Stimulated activated CD4-positive, alpha-beta T cell treated with anti-CD3 and anti-CD28 coated beads, Interleukin-4, amount 100 ng/mL, for 1 hour (primary cell): ENCODE results near the gene PLEKHA7.

Experiments
- DNase-seq: peaks from one replicate; pipeline ENCODE4 v3.0.0-alpha.2; 2020

Gene PLEKHA7

DNA sequence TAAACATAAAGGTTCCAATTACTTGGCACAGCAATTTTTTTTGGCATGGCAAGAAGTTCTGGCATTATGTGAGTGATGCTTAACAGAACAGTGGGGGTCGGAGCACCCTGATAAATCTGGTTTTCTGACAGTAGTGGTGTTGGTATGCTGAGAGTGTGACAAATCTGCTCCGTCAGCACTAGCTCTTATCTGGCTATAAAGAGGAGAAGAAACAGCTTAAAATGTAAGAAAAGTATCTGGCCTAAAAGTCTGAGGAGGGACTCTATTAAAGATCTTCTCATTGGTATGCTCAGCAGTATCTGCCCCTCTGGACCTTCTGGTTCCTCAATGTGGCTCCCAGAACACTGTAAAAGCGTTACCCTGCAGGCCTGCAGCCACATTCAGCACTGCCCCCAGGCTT, 137.4 kb downstream of the PLEKHA7 start:
- DNase-seq, result no peak

DNA sequence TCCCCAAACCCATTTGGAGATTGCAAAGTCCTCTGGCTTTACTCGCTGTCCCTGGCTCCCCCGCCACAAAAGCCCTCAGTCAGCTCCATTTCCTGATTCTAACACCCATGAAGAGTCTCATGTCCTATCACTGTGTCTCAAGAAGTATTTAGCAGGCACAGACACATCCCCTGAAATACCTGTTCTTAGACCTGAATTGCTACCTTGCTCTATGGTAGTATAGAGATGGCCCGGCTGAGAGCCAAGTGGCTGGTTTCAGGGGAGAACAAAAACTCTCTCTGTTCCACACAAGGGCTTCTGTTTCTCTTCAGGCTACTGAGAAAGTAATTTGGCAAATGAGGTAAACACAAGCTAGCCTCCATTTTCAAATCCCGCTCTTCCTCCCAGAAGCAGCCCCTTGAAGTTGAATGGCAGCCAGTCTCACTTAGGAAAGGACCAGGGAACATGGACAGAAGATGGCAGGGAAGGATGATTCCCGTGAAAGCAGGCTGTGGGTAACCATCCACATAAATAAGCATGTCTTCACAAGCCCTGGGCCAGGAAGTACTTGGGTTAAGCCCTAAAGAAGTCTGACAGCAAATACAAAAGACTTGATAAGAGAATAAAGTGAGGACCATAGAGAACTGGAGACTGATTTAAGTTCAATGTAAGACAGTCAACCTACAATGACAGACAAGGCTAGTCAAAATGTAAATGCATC, 138.0 kb downstream of the PLEKHA7 start:
- no peak for DNase-seq

DNA sequence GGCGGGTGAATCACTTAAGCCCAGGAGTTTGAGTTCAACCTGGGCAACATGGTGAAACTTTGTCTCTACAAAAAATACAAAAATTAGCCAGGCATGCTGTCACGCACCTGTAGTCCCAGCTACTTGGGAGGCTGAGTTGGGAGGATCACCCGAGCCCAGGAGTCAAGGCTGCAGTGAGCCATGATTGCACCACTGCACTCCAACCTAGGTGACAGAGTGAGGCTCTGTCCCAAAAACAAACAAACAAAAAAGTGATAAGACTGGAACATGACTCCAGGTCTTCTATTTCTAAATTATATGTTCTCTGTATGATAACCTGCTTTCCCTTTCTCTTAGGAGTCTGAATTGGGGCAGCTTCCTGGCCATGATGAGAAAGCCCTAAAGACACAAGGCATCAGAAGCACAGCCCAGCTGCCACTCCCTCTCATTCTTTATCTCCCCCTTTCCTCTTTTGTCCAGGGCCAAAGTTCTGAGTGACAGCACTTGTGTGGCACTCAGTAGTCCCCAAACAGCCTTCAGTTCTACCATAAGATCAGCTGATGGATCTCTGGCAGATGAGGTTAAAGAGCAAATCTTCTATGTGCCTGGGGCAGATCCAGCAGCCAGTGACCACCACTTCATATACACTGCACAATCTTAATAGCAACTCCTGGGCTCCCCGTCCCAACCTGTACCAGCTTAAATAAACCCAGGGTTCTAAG, 139.8 kb downstream of the PLEKHA7 start:
- no peak for DNase-seq

DNA sequence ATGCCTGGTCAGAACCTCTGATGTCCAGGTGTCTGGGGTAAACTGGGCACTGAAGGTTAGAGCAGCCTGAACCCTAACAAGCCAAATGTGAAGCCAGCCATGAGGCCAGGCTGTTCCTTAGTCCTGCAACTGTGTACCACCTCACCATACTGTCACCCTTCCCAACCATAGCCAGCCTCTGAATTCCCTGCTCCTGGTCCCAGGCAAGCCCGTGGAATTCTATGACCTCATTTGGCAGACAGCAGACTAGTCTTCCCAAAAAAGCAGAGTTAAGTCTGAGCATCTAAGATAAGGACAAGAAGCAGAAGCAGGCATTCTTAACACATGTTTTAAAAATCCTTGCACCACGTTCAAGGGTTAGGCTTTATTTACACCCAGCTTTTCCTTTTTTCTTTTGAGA, 140.9 kb downstream of the PLEKHA7 start:
- DNase-seq, result no peak

DNA sequence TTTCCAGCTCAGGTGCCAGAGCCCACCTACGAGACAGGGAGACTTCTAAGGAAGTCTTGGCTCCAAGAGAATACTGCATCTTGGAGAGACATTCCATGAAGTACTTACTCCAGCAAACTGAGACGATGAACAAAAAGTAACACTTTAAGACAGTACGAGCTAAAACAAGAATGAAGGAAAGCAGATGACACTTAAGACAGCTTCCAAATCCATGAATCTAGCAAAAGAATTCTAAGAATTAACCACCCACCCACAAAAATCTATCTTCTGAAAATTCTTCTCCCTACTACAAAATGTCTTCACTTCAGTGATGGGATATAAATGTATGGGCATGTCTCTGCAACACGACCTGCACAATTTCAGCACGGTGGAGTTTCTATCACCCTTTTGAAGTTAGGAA, 142.8 kb downstream of the PLEKHA7 start:
- DNase-seq, result no peak

DNA sequence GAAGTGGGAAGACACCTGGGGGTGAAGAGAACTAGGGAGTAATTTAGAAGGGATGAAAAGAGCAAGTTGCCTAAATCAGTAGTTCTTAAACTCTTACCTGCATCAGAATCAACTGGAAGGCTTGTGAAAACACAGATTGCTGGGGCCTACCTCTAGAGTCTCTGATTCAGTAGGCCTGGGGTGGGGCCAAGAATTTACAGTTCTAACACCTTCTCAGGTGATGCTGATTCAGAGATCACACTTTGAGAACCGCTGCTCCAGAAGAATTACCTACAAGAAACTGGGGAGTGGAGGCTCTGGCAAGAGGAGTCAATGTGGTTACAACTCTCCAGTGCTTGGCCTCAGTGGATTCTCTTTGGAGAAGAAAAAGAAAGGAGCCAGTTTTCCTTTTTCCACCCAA, 147.1 kb downstream of the PLEKHA7 start:
- no peak for DNase-seq

DNA sequence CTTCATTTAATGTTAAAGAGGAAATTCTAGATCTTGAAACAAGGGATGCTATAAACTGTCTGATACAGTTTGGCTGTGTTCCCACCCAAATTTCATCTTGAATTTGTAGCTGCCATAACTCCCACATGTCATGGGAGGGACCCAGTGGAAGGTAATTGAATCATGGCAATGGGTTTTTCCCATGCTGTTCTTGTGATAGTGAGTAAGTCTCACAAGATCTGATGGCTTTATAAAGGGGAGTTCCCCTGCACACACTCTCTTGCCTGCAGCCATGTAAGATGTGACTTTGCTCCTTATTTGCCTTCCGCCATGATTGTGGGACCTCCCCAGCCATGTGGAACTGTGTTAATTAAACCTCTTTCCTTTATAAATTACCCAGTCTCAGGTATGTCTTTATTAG, 149.8 kb downstream of the PLEKHA7 start:
- peak; percentile 4 for DNase-seq

DNA sequence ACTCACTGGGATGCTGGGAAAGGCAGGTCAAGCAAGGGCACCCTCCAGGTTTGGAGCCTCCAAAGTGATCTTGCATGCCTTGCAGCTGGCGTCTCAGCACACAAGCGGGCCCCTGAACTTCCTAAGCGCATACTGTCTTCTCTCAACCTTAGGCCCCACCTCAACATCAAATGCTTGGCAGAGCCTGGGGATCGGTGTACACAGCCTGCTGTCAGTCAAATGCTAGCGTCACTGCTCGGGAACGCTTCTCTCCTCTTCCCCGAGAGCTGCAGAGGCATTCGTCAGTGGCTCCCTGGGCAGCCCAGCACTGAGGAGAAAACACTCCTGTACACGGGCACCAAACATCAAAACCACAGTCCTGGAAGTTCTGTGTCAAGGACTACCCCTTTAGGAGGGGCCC, 150.8 kb downstream of the PLEKHA7 start:
- no peak for DNase-seq

DNA sequence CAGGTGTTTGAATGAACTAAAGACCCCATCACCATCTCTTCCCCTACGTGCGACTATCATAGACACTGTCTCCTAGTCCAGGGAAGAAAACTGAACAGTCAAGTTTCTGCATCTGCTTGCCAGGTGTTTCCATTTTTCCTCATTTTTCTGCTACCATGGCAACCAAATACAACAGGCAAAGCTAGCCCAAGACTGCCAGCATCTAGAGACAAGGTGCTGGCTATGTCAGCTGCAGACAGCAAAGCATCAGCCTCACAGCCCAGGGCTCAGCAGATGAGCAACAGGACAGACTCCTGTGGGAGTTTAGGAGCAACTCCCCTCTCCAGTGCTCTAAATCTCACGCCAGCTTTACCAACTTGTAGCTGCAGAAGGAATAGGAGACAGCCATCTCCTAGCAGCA, 151.5 kb downstream of the PLEKHA7 start:
- no peak for DNase-seq

DNA sequence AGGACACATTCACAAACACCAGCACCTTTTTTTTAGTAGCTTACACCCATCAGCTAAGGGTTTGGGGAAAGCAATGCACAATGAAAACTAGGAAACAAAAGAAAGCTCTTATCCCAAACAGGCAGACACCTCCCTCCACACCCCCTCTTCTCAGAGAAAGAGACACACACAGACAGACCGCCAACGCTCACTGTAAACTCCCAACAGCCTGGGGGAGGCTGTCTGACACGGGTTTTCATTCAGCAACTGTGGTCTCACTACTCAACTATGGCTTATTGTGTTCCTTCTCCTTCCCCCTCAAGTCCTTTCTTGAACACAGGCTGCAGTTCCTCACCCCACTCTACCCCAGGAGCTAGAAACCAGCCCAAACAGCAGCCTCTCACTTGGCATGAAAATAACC, 152.4 kb downstream of the PLEKHA7 start:
- no peak for DNase-seq

DNA sequence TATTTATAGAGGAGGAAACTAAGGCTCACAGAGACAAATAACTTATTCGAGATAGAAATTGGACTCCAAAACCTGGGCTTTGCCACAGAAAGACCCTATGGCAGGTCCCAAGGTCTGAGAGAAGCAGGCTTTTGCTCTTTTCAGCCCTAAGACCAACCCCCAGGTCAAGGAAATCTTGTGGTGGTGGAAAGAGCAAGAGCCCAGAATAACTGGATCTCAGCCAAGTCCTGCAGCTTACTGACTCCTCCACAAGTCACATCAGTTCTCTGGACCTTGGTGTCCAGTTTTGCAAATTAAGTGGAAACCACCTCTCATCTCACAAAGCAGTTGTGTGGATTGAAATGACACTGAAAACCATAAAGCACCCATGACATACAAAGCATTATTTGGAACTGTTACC, 153.6 kb downstream of the PLEKHA7 start:
- no peak for DNase-seq

DNA sequence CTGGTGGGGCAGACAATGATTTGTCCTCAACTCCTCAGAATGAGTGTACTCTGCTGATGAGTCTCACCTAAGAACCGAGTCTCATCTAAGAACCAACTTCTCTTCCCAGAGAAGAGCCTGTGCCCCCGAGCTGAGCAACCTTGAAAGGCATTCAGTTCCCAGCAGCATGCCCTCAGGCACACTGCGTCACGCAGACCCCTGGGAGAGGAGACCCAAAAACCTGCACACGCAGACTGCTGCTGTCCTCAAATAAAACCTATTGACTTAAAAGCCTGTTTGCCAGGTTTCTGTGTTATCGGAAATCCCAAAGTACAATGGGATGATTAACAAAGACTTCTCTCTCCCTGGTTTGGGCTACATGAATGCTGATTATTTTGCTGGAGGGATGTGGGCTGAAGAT, 154.6 kb downstream of the PLEKHA7 start:
- no peak for DNase-seq

DNA sequence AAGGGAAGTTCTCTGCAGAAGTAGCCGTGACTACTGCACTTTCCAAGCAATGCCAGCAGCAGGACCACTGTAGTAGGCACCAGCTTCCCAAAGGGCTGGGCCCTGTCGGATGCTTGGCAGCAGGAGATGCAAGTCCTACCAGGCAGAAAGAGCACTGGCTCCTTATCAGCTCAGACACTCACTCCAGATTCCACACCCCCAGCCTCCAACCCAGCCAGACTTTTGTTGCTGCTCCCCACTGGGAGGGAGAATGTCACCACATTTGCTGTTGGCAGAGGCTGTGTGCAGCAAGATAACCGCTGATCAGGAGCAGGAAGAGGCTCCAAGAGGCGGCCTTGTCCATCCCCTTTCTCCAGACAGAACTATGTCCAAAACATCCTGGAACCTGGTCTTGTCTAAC, 157.0 kb downstream of the PLEKHA7 start:
- no peak for DNase-seq

DNA sequence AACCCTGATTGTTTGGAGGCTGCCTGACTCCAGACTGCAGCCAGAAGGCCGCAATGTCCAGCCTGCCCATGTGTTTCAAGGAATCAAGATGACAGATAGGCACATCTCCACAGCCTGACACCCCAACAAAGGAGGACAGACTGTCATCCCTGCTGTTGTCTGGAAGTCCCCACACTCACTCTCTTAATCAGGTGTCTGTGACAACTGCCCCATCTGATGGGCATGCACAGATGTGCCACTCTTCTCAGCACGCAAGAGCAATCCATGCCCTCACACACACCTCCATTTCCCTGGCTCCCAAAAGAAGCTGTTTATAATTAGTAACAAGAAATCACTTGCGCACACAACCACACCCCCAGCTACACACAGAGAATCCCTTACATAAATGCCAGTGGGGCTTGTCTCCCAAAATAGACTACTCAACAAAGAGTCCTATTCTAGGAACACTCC, 158.2 kb downstream of the PLEKHA7 start:
- DNase-seq, result no peak

DNA sequence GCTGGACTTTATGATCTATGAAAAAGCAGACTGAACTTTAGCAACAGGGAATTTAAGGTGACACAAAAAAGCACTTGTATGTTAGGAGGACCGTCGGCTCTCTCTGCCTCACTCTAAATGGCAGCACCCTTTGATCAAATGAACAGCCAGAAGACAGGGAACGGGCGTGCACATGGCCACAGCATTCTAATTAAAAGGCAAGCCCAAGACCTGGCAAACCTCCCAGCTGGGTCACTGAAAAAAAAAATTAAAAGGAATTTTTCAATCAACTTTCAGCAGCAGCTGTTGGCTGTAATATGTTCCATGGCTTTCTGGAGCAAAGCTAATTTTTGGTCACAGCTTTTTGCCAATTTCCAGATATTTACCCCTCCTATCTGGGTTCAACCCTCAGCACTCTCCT, 159.2 kb downstream of the PLEKHA7 start:
- no peak for DNase-seq

DNA sequence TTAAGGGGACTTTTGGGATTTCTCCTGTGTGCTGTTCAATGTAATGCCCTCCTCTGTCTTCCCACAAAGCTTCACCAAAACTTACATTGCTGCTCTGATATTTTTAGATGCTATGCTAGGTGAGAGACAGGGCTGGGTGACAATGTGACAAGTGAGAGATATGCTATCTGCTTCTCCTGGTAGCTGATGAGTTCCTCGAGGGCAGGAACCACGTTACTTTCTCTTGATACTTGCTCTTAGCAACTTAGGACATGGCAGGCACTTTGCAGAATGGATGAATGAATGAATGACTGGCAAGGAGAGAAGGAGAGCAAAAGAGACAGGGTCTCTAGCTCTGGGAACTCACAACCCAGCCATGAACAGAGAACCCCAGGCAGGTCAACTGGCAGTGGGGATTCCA, 160.4 kb downstream of the PLEKHA7 start:
- DNase-seq, result no peak

DNA sequence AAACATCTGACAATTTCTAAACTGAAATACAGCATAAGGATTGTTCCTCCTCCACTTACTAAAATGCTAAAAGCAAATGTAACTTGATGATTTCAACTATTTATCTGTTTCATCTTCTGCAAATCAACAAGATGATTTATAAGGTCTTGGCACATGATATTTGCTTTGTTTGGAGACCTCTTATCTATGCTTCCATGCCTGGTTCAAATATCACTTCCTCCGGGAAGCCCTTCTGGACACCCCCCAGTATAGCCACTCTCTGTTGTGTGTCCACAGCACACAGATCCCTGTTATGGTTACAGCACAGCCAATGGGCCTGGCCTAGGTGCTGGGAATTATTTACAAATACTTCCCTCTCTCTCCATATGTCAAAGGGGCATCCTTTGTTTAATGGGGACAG, 160.9 kb downstream of the PLEKHA7 start:
- no peak for DNase-seq

DNA sequence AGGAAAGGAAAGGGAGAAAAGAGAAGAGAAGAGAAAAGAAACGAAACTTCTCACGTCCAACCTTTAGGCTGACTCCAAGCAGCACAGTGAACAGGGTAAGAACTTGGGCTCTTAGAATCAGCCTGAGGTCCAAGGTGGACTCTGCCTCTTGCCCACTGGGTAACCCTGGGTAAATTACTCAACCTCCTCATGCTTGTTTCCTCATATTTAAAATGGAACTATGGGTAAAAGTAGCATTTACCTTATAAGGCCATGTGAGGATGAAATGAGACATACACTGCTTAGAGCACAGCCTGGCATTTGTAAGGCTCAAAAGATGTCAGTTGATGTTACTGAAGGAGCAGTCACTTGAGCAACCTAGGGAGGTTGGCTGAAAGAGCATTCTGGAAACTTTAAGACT, 167.9 kb downstream of the PLEKHA7 start:
- DNase-seq, result no peak

DNA sequence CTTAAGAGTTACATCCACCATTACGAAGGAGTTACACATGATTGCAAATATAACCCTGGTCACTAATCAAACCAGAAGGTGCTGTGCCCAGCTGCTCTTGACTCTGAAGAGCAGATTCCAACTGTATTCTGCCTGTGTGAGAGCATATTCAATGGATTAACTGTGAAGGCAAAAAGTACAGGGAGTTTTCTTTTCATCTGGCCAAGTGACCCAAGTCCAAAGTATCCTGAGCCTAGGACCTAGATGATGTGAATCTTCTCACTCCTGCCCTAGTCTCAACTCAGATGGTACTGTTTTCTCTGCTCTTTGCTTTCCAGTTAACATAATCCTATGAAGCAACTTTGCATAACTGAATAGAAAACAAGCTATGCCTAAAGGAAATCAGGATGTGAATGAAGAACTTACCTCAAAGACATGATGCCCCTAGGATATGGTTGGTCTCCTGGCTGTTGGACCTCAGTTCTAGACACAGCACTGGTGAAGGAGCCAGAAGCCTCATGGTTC, 169.9 kb downstream of the PLEKHA7 start:
- no peak for DNase-seq

DNA sequence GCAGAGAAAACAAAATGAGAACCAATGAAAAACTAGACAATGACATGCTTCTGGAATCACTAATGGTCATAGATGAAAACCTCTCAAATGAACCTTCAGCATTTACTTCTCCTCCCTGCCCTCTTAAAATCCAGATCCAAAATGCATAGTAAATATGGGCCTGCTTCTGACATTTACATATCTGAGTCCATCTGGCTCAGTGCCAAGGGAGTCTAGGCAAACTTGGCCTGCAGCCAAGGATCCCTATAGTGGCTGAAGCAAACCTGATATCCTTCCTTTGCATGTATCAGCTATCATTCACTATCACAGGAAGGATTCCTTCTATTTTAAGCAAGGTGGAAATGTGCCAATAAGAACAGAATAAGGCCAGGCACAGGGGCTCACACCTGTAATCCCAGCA, 170.9 kb downstream of the PLEKHA7 start:
- DNase-seq, result no peak

DNA sequence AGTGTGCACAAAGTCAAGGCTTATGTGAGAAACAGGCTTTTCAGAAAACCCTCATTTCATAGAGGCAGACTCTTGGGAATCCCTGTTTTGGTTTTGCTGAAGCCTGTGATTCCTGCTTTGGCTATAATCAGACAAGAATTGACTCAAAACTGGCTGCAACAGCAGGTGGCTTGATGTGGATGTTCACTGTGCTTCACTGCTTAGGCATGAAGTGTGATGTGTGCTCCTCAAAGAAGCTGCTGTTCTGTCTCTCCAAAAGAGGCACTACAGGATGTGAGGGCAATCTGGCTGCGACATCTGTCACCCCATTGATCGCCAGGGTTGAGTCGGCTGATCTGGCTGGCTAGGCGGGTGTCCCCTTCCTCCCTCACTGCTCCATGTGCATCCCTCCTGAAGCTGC, 172.2 kb downstream of the PLEKHA7 start:
- DNase-seq, result no peak

DNA sequence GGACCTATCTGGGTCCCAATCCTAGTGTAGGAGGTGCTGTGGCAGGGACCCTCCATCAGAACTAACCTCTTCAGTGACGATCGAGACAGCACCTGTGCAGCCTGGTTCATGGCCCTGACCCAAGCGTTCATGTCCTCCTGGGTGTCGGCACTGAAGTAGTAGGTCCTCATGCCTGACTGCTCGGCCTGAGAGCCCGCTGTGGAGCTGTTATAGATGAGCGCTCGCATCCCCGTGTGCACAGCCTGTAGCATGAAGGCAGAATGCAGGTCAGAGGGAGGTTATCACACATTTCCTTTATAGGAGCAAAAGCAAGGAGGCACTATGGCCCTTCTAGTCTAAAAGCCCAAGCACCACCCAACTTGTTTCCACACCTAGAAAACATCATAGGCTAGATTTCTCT, 172.7 kb downstream of the PLEKHA7 start:
- no peak for DNase-seq

DNA sequence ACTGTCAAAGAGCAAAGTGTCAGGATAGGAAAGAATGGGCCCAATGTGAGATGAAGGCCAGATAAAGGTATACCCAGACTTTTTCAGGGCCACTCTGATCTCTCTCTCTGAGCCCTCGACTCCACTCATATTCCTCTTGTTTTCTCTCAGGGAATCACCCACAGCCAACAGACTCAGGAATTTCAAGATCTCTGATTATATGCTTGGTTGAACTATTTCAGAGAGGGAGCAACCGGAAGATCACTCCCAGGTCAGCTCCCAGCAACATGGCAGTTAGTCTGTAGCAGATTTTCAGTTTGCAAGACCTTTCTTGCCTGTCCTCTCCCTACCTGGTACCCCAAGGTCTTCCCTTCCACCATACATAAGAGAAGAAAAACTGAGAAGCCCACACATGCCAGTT, 173.3 kb downstream of the PLEKHA7 start:
- no peak for DNase-seq

DNA sequence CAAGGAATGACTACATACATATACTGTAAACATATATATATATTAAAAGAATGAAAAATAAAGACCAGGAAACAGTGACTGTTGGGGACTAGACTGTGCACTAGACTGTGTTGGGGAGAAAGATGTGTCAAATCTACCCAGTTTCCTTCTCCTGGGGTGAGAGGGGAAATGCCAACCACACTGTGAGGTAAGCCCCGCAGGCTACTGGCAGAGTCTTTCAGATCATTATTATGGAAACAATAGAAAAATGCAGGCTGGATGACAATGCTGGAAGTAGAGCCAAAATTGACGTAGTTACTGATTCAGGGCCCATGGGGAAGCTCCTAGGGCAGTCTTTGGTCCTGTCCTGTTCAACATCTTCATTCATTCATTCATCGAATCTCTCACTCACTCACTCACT, 174.4 kb downstream of the PLEKHA7 start:
- no peak for DNase-seq

DNA sequence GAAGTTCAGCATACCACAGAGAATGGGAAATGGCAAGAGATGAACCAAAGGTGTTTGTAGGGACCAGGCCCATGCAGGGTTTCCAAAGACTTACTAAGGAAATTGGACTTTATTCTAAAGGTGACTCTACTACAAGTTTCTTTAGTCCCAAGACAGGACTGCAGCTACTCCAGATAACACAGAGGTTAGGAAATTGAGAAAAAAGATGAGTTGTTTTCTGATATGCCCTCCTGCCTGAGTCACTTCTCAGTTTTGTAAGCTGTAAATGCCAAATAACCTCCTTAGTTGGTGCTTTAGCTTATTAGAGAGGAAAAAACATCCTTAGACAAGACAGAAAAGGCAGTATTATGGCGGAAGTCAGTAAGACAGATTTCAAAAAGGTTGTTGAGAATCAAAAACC, 179.8 kb downstream of the PLEKHA7 start:
- no peak for DNase-seq
